COLO829 (cell line): Measurements from ENCODE around the gene STARD3.

Experiments
- DNase-seq: peaks from one replicate; pipeline ENCODE4 v3.0.0; 2012; ENCODE audit warnings: low spot score

STARD3 gene

DNA sequence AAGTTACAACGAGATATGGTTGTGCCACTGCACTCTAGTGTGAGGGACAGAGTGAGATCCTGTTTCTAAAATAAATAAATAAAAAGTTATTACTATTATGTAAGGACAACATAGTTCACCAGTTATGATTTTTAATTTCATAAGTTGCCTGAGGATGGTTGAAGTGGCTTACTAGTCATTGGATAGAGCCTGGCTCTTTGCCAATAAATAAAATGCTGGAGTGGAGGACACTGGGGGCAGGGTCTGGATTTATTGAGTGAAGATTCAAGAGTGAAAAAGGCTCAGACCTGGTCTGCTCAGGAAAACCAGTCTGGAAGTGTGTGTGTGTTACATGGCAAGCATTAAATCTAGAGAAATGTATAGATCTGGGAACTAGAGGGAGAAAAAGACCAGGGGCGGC, 2.1 kb downstream of the STARD3 start:
- no peak for DNase-seq

DNA sequence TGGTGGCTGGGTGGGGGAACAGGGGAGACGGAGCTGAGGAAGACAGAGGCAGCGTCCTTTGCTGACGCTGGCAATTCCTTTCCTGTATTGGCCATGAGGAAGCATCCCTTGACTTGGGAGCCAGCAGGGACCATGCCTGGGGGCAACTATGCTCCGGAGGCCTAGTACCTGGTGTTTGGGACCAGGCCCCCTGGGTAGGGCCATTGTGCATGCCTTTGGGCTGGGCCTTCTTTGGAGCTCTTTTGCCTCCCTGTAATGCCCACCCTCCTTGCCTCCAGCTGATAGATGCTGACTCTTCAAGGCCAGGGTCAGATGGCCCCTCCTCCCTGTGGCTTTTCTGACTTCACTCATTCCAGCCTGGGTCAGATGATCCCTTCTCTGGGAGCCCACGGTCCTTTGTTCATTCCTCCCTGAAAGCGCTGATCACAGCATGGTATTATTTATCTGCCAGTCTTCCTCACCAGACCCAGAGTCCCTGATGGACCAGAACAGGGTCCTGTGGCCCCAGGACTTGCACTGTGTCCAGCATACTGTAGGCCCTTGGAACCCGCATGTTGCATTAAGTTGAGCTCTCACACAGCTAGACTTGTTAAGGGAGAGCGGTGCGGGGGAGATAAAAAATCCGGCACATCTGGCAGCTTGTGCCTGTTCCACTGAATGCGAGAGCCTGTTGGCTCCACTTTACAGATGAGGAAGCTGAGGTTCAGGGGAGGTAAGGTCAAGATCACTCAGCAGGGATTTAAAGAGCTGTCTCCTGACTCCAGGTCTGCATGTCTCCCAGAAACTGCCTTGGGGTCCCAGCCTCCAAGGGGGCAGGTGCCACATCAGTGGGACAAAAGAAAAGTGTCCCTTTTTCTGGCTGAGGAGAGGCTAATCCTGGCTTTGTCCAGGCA, 2.9 kb downstream of the STARD3 start:
- no peak for DNase-seq

DNA sequence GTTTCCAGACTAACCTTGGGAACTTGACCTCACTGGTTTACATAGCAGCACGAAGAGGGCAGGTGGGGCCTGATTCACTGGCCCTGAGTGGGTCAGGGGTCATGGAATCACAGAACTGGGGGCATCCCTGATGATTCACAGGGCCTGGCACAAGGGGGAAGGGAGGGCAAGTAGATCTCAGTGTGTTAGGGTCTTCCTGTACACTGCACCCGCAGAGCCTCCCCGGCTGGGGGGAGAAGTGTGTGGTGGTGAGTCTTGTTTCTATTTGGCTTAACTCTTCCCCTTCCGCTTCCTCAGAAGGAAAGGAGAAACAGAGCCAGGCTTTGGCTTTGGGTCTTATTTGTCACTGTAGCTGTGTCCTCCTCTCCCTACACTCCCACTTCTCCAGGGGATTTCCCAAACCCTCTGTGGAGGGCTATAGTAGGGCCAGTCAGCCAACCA, 3.7 kb downstream of the STARD3 start:
- no peak for DNase-seq

DNA sequence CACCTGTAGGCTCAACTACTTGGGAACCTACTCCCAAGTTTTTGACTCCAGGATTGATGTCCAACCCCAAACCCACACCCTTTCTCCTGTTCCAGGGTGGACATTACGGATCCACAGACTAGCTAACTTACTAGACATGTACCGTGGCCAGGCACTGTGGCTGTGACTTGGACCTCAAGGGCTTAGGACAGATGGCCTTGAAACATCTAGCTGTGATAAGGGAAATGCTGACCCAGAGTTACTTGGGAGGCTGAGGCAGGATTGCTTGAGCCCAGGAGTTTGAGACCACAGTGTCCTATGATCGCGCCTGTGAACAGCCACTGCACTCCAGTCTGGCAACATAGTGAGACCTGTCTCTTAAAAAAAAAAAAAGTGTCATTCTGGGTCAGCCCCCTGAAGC, 4.2 kb downstream of the STARD3 start:
- no peak for DNase-seq

DNA sequence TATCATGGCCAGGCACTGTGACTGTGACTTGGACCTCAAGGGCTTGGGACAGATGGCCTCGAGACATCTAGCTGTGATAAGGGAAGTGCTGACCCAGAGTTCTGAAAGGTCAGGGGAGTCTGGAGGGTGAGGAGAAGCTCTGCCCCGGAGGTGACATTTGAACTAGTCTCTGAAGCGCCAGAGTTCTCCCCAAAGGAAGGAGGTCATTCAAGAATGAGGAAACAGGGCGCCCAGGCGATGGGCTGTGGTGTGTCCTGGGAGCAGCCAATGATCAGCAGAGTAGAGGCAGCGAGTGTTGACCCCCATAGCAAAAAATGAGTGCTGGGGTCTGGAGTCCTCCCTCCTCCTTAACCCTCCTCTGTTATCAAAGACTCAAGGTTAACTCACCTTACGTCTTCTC, 4.9 kb downstream of the STARD3 start:
- DNase-seq, result no peak

DNA sequence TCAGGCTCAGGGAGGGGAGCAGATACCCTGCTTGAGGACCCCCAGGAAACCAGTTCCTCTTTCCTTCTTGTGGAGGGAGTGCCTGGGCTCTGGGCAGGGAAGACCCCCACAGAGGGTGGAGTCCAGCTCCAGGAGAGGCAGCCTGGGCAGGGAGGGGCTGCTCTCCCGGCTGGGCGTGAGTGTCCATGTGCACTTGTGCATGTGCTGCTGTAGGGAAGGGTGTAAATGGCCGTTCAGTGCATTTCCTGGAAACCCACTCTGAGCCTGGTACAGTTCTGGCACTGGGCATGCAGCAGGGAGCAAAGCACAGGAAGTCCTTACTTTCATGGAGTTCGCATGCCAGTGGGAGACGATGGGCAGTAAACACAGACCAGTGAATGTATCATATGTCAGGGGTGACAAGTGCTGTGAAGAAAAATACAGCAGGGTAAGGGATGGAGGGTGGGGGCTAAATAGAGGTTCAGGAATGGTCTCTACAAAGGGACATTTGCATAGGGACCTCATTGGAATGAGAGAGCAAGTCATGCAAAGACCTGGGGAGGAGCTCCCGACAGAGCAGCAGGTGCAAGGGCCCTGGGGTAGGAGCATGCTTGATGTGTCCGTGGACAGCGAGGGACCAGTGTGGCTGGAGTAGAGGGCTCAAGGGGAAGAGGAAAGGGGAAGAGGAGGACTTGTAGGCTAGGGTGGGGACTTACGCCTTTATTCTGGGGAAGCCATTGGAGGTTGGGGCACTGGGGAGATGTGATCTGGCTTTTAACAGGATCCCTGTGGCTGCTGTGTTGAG, 5.5 kb downstream of the STARD3 start:
- no peak for DNase-seq

DNA sequence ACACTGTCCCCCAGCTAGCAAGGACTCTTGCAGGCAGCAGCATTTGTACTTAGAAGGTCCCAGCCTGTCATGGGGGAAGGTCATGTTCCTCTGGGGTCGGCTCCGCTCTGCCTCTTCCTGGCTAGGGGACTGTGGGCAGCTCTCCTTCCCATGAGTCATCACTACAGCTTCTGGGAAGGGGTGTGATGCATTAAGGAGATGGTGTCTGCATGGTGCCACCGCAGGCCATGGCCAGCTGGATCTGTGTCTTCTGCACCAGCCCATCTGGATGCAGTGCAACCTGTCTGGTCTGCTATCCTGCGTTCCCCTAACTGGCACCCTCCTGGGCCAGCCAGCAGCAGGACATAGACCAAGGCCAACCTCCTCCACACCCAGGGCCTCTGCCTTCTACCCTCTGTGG, 6.3 kb downstream of the STARD3 start:
- no peak for DNase-seq

DNA sequence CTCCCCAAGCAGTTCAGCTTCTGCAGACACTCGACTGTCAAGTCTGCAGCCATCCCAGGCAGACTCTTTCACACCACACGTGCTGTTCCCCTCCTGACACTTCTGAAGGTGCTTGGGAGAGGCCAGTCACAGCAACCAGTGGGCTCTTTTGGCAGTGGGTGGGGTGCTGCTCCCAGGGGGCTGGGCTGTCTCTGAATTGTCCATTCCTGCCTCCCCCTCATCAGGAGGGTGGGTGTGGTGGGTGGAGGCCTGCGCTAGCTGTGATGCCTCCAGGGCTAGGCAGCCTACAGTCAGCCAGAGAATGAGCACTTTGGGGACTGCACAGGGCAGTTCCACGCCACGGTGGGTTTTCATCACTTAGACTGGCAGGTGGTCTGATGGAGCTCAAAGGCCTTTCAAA, 10.3 kb downstream of the STARD3 start:
- DNase-seq, result no peak

DNA sequence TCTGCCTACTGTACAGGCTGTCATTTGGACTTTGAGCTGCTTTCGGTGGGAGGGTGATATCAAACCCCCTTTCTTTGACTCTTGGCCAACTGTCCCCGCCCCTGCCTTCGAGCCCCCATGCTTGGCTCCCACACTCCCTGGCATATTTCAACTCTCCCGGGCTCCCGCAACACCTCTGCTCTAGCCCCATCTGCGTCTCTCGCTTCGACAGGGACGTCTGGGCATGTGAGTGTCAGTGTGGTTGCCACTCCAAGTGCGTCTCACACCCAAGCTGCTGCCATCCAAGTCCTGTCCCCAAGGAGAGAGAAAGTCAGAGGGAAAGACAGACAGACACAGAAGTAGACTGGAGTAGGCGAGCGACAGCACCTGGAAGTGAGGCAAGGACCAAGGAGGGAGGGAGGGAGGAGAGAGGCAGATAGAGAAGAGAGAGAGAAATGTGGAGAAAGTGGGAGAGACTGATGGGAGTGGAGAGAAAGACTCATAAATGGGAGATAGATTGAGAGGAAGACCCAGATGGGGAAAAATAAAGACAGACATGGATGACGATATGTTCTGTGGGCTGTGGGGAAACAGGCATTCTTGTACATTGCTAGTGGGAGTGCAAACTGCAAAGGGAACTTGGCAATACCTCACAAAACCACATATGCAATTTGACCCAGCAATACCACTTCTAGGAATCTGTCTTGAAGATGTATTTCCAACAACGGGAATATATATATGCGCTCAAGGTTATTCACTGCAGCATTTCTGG, 11.8 kb downstream of the STARD3 start:
- no peak for DNase-seq

DNA sequence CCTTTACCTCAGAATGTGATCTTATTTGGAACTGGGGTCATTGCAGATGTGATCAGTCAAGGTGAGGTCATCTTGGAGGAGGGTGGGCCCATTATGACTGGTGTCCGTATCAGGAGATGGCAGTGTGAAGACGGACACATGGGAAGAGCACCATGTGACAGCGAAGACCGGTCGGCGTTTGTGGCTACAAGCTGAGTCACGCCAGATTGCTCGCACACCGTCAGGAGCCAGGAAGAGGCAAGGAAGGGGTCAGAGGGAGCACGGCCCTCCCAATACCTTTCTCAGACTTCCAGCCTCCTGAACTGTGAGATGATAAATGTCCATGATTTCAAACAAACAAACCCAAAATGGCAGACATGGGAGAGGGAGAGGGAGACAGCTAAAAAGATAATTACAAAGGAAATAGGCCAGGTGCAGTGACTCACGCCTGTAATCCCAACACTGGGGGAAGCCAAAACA, 13.2 kb downstream of the STARD3 start:
- DNase-seq, result no peak

DNA sequence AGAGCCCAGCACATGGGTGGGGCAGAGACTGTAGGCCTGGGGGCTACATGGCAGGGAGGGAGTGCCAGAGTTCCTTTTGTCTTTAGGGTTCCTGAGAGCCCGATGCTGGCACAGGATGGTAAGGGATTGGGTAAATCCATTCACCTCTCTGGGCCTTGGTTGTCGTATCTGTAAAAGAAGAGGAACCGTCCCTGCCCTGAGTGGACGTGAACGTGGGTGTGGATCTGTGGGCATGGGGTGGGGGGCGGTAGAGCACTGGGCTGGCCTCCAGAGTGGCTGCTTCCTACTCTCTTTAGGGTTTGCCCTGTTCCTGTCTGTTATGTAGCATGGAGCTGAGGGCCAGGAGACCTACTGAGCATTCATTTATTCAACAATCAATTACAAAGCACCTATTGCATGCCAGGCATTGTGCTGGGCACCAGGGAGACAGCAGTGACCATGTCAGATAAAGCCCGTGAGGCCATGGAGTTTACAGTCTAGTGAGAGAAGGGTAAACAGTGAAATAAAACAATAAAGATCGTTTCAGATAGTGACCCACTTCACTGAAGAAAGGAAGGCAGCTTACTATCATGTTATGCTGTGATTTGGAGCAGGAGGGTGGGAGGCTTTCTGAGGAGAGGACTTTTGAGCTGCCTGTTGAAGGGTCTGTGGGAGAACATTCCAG, 15.1 kb downstream of the STARD3 start:
- no peak for DNase-seq

DNA sequence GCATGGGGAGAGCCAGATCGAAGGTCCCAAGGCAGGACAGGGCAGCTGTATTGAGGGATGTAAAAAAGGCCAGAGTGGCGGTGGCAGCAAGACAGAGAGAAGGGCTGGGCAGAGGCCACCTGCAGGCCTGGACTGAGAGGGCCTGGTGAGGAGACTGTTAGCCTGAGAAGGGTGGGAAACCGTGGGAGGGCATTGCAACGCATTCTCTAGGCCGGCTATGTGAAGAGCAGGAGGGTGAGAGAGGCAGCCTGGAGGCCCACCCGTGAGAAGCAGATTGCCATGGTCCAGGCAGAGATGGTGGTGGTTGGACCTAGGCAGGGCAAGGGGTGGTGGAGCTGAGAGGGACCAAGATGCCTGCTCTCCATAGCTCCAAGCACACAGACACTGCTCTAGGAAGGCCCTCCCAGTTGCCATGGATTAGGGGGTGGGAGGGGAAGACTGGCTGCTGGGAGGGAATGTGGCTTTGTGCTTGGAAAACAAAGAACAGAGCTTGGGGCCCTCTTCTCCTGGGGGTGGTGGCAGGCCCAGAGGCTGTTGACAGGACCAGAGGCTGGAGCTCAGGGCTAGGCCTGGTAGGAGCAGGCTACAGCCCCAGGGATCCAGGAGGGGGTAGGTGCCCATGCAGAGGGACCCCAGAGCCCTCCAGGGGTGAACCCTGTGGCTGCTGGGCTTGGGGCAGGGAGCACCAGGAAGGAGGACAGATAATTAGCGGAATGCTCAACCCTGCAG, 15.8 kb downstream of the STARD3 start:
- no peak for DNase-seq

DNA sequence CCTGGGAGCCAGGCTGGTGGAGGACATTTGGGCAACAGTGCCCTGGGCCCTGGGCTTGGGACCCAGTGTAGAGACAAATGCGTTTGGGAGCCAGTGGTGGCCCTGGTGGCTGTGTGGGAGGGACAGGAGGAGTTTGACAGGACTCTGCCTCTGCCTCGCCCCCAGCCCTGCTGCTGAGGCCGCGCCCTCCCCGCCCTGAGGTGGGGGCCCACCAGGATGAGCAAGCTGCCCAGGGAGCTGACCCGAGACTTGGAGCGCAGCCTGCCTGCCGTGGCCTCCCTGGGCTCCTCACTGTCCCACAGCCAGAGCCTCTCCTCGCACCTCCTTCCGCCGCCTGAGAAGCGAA, 16.3 kb downstream of the STARD3 start:
- DNase-seq, result no peak

DNA sequence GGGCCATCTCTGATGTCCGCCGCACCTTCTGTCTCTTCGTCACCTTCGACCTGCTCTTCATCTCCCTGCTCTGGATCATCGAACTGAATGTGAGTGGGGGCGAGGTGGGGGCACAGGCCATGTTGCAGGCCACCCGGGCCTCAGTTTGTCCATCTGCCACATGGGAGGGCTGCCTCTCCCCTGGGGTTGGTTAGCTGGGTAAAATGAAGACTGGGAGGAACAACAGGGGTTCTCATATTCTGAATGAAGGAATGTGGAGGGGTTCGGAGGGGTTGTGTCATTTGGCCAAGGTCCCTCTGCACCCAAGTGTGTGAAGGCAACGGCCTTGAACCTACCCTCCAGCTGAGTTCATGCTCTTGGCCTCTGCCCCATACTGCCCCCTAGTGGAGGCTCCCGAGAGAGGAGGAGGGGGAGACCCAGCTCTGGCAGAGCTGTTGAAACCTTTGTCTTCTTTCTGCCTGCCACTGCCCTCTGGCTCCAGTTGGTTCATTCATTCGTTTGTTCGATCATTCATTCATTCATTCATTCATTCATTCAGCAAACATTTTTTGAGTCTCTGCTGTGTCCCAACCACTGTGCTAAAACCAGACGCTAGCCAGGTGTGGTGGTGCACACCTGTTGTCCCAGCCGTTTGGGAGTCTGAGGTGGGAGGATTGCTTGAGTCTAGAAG, 16.9 kb downstream of the STARD3 start:
- DNase-seq, result peak; percentile 70

DNA sequence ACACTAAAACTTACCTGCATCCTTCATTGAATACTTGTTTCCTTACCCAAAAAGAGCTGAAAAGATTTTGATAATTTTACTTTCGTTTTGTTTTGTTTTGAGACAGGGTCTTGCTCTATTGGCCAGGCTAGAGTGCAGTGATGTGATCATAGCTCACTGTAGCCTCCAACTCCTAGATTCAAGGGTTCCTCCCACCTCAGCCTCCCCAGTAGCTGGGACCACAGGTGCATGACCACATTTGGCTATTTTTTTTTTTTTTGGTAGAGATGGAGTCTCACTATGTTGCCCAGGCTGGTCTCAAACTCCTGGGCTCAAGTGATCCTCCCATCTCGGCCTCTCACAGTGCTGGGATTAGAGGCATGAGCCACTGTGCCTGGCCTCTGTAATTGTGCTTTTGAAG, 18.2 kb downstream of the STARD3 start:
- no peak for DNase-seq

DNA sequence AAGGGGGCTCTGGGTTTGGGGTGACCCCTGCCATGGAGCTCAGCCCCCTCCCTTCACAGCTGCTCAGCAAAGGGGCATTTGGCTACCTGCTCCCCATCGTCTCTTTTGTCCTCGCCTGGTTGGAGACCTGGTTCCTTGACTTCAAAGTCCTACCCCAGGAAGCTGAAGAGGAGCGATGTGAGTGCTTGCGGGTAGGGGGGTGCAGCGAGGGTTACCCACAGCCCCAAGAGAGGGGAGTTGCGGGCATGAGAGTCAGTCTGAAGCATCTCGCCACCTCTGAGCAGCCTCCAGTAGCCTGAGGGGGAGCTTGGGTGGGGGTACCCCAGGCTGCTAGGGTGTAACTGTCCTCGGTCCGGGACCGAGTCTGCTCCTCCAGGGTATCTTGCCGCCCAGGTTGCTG, 21.4 kb downstream of the STARD3 start:
- no peak for DNase-seq

DNA sequence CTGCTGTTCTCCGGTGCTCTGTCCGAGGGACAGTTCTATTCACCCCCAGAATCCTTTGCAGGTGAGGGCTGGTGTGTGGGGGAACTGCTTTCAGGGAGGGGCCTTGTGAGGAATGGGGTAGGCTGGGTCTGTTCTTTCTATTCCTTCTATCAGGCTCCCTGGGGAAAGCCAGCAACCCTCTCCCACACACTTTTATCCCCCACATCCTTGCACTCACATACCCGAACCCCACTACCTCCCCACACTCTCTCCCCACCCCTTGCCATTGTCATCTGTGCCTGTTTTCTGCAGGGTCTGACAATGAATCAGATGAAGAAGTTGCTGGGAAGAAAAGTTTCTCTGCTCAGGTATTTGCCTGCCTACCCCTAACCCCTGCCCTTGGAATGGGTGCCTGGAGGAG, 21.8 kb downstream of the STARD3 start:
- no peak for DNase-seq

DNA sequence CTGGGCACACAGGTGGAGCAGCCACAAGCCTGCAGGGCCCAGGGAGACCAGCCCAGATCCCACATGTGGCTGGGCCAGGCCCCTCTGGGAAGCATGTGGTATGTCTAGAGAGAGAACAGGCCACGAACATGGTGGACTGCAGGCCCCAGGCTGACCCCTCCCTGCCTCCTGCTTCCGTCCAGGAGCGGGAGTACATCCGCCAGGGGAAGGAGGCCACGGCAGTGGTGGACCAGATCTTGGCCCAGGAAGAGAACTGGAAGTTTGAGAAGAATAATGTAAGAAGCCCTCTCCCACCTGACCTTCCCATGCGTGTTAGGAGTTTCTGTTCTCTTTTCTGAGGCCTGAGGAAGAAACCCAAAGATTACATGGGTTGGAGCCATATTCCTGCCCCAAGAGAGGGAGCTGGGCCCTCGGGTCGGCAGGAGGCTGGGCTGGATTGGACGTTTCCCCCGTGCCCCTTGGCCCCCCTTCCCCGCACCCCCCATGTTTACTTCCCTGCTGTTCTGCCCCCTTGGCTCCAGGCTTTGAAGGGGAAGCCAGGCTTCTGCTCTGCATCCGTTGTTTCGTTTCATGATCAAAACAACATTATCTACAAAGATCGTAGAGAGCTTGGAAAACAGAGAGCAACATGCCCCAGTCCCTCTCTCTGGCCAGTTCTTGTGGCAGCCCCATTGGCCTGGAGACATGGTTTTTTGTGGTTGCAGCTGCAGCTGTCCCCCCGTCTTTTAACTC, 22.5 kb downstream of the STARD3 start:
- DNase-seq, result no peak

DNA sequence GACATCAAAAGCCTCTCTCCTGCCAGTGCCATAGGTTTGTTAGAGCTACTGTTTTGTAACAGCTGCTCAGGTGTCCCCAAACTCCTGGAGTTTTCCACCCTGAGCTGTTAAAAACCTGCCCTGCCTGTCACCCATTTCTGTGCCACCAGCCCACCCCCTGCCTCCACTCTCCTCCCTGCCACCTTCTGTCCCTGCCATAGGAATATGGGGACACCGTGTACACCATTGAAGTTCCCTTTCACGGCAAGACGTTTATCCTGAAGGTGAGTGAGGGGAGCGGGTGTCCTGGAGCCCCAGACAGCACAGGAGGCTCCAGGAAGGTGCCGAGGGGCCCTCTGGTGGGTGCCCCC, 23.0 kb downstream of the STARD3 start:
- no peak for DNase-seq
